Stimulated activated CD8-positive, alpha-beta memory T cell treated with anti-CD3 and anti-CD28 coated beads, Interleukin-7, amount 100 ng/mL, for 4 hours (primary cell): ENCODE measurements around the gene COX6A2.
A peak's percentile ranks its signal among the peaks of the same experiment; 100 is the strongest.
"Not testable (repeated sequence)": the region's sequence is repeated elsewhere in the genome, so short reads cannot be mapped to it uniquely, and the experiment has no call there.

Experiments used
- DNase-seq, 2 donors: peaks; one replicate each; pipeline ENCODE4 v3.0.0-alpha.2; 2020; ENCODE audit warnings: low read depth in 2 of 2

The COX6A2 gene

GRCh38 chr16:31438414-31438813 is 10.3 kb upstream of the COX6A2 start:
- no peak for DNase-seq

- no peak for DNase-seq
These were observed 8.3 kb upstream of the COX6A2 start for GRCh38 chr16:31436221-31437045.

GRCh38 chr16:31435341-31436220 is 7.4 kb upstream of the COX6A2 start:
- DNase-seq = no peak

- DNase-seq = no peak
These were observed 2.4 kb upstream of the COX6A2 start for GRCh38 chr16:31430380-31431052.

GRCh38 chr16:31429796-31430195 is 1.6 kb upstream of the COX6A2 start:
- no peak for DNase-seq

GRCh38 chr16:31429314-31429713 is 1.2 kb upstream of the COX6A2 start:
- no peak for DNase-seq

- DNase-seq = no peak
These were observed 583 bp upstream of the COX6A2 start for GRCh38 chr16:31428638-31429247.

GRCh38 chr16:31427441-31428278 is 500 bp downstream of the COX6A2 start:
- peak; percentile 67 to 80 for DNase-seq

- no peak for DNase-seq
These were observed 4.4 kb downstream of the COX6A2 start for GRCh38 chr16:31423801-31424200.

- DNase-seq = no peak
These were observed 4.9 kb downstream of the COX6A2 start for GRCh38 chr16:31423241-31423640.

GRCh38 chr16:31421587-31421986 is 6.6 kb downstream of the COX6A2 start:
- peak; percentile 26 to 44 for DNase-seq

- DNase-seq = no peak
These were observed 8.1 kb downstream of the COX6A2 start for GRCh38 chr16:31420037-31420436.

- DNase-seq = no peak
These were observed 10.2 kb downstream of the COX6A2 start for GRCh38 chr16:31417916-31418315.

GRCh38 chr16:31417036-31417435 is 11.1 kb downstream of the COX6A2 start:
- DNase-seq = not testable (repeated sequence)

- DNase-seq = no peak
These were observed 11.8 kb downstream of the COX6A2 start for GRCh38 chr16:31416371-31416770.

GRCh38 chr16:31414706-31415105 is 13.5 kb downstream of the COX6A2 start:
- no peak for DNase-seq

- DNase-seq = no peak
These were observed 14.2 kb downstream of the COX6A2 start for GRCh38 chr16:31413943-31414342.

- no peak for DNase-seq
These were observed 14.8 kb downstream of the COX6A2 start for GRCh38 chr16:31413381-31413780.

- no peak for DNase-seq
These were observed 15.4 kb downstream of the COX6A2 start for GRCh38 chr16:31412750-31413149.

GRCh38 chr16:31411024-31411844 is 16.9 kb downstream of the COX6A2 start:
- no peak for DNase-seq
